ENCODE data around the gene ZNF143.

The ZNF143 gene

GRCh38 chr11:9574622-9575259, 113.9 kb downstream of the ZNF143 start:
- peak overlapping the region; percentile 70 for H3K4me3 ChIP-seq (ENCODE audit: low read depth, low read length)
- no peak for TF ChIP-seq CTCF (IDR thresholded peaks at IDR 0.05; ENCODE audit: control insufficient read depth, extremely low read depth, insufficient read depth)
- DNase-seq (ENCODE audit: low read depth) = no peak

GRCh38 chr11:9575260-9576240, 114.7 kb downstream of the ZNF143 start:
- peak overlapping the region; percentile 70 for H3K4me3 ChIP-seq (ENCODE audit: low read depth, low read length)
- peak; percentile 84 for DNase-seq (ENCODE audit: low read depth)
- TF ChIP-seq CTCF (IDR thresholded peaks at IDR 0.05; ENCODE audit: control insufficient read depth, extremely low read depth, insufficient read depth) = no peak

GRCh38 chr11:9576701-9577381, 116.0 kb downstream of the ZNF143 start:
- no peak for TF ChIP-seq CTCF (IDR thresholded peaks at IDR 0.05; ENCODE audit: control insufficient read depth, extremely low read depth, insufficient read depth)
- H3K4me3 ChIP-seq (ENCODE audit: low read depth, low read length) = no peak overlapping the region

GRCh38 chr11:9577556-9577955, 116.7 kb downstream of the ZNF143 start:
- H3K4me3 ChIP-seq (ENCODE audit: low read depth, low read length) = no peak overlapping the region
- TF ChIP-seq CTCF (IDR thresholded peaks at IDR 0.05; ENCODE audit: control insufficient read depth, extremely low read depth, insufficient read depth) = no peak
- no peak for DNase-seq (ENCODE audit: low read depth)

More at GRCh38 chr11:9576701-9577381, 116.0 kb downstream of the ZNF143 start:
- no peak for DNase-seq (ENCODE audit: low read depth)
